Measurements from ENCODE around the gene CSPG4. TPM values are rescaled to one million over a fixed set of nuclear protein-coding genes. Genes with fewer than 3 reads are reported as not detected.

The CSPG4 gene
- total and polyA plus RNA-seq, 10 of the 15 experiments (the other 5 are each of a cell fraction or from before 2014, with no cell fraction given), result 0.02 to 2.2 (median 0.76) TPM

- TF ChIP-seq ZNF592 (IDR thresholded peaks at IDR 0.05) (no peak), CEBPZ (IDR thresholded peaks at IDR 0.05; ENCODE audit: low read depth, low read length) (no peak), BACH1 (IDR thresholded peaks at IDR 0.05; ENCODE audit: borderline replicate concordance) (no peak), POLR2AphosphoS2 (IDR thresholded peaks at IDR 0.05; ENCODE audit: low read depth, low read length) (no peak), ZNF622 (IDR thresholded peaks at IDR 0.05) (no peak), GABPA (IDR thresholded peaks at IDR 0.05; ENCODE audit: low read depth) (no peak), KLF5 (IDR thresholded peaks at IDR 0.05; ENCODE audit: partially characterized antibody) (no peak), HDAC2 (IDR thresholded peaks at IDR 0.05) (no peak), FOXM1 (IDR thresholded peaks at IDR 0.05; ENCODE audit: low read depth, low read length) (no peak), PAX8 (IDR thresholded peaks at IDR 0.05) (no peak), NR2C2 (IDR thresholded peaks at IDR 0.05; ENCODE audit: borderline replicate concordance, control insufficient read depth, insufficient read length, low read depth) (no peak), IKZF1 (conservative IDR thresholded peaks at IDR 0.05) (peak; percentile 46), NBN (IDR thresholded peaks at IDR 0.05) (peak; percentile 72), ESRRA (IDR thresholded peaks at IDR 0.05; ENCODE audit: low read length) (no peak), NFYB (IDR thresholded peaks at IDR 0.05; ENCODE audit: insufficient read depth, low read depth, low read length) (no peak), RUNX3 (IDR thresholded peaks at IDR 0.05; ENCODE audit: low read length) (no peak), EGR1 (IDR thresholded peaks at IDR 0.05; ENCODE audit: borderline replicate concordance in 1 of 2, low read depth in 2 of 2, low read length in 2 of 2) (no peak), SUZ12 (IDR thresholded peaks at IDR 0.05; ENCODE audit: unreplicated experiment) (no peak), TCF7 (IDR thresholded peaks at IDR 0.05; ENCODE audit: borderline replicate concordance) (no peak), PKNOX1 (IDR thresholded peaks at IDR 0.05) (peak; percentile 25; the same call in 1 of the 2 replicates), RELB (IDR thresholded peaks at IDR 0.05; ENCODE audit: low read depth) (no peak; the same call in 1 of the 2 replicates), HDAC6 (IDR thresholded peaks at IDR 0.05; ENCODE audit: unreplicated experiment) (no peak)
Observed at GRCh38 chr15:75720787-75721479, 8.3 kb upstream of the CSPG4 start (continued).
